Ishikawa (cell line): ENCODE results near the gene PGF.

Experiments
- EGR1 ChIP-seq: IDR thresholded peaks from 2 replicates; pipeline ENCODE4 v1.6.1; 2012
- EP300 ChIP-seq: IDR thresholded peaks from 2 replicates; pipeline ENCODE4 v1.6.1; 2012; ENCODE audit warnings: borderline replicate concordance
- FOXM1 ChIP-seq: IDR thresholded peaks from 2 replicates; pipeline ENCODE4 v1.6.1; 2012; ENCODE audit warnings: low read depth, borderline replicate concordance
- MAX ChIP-seq: IDR thresholded peaks from 2 replicates; pipeline ENCODE4 v1.6.1; 2012
- RAD21 ChIP-seq: IDR thresholded peaks from 2 replicates; pipeline ENCODE4 v1.6.1; 2012; ENCODE audit warnings: low read depth
- REST ChIP-seq: IDR thresholded peaks from 2 replicates; pipeline ENCODE4 v1.6.1; 2012; ENCODE audit warnings: low read depth, mild to moderate bottlenecking
- YY1 ChIP-seq: IDR thresholded peaks from 2 replicates; pipeline ENCODE4 v1.6.1; 2012; ENCODE audit warnings: low read depth

GRCh38 chr14:74977164-74977900 is 21.9 kb upstream of the PGF start:
- TF ChIP-seq EP300 = no peak
- TF ChIP-seq EGR1 = no peak
- no peak for TF ChIP-seq RAD21
- TF ChIP-seq YY1 = no peak
- TF ChIP-seq MAX = no peak
- no peak for TF ChIP-seq FOXM1
- TF ChIP-seq REST = no peak
